ENCODE measurements around the gene CCDC33.
"Not testable (repeated sequence)": the region's sequence is repeated elsewhere in the genome, so short reads cannot be mapped to it uniquely, and the experiment has no call there.

CCDC33 gene

GRCh38 chr15:74357514-74357913, 121.4 kb downstream of the CCDC33 start:
- not testable (repeated sequence) for DNase-seq (ENCODE audit: low spot score); FAIRE-seq

- FAIRE-seq; DNase-seq (ENCODE audit: low spot score): not testable (repeated sequence)
Observed at GRCh38 chr15:74359376-74359775, 123.2 kb downstream of the CCDC33 start.

GRCh38 chr15:74360855-74361254, 124.7 kb downstream of the CCDC33 start:
- not testable (repeated sequence) for DNase-seq (ENCODE audit: low spot score); FAIRE-seq

GRCh38 chr15:74362482-74362881, 126.4 kb downstream of the CCDC33 start:
- DNase-seq (ENCODE audit: low spot score), result no peak
- no peak for FAIRE-seq

GRCh38 chr15:74364936-74365597, 128.9 kb downstream of the CCDC33 start:
- no peak for DNase-seq (ENCODE audit: low spot score)
- FAIRE-seq, result no peak

- FAIRE-seq (no peak), DNase-seq (ENCODE audit: low spot score) (peak; percentile 44)
Observed at GRCh38 chr15:74365598-74366445, 129.7 kb downstream of the CCDC33 start.

- DNase-seq (ENCODE audit: low spot score) (no peak), FAIRE-seq (no peak)
Observed at GRCh38 chr15:74367296-74367854, 131.2 kb downstream of the CCDC33 start, which contains the start of gene CYP11A1. Gene CYP11A1, minus strand, starts transcription at chr15:74367646. Its CDS starts 61 bp downstream, at chr15:74367585.

GRCh38 chr15:74368121-74368520, 132.0 kb downstream of the CCDC33 start:
- DNase-seq (ENCODE audit: low spot score), result no peak
- FAIRE-seq, result no peak

- FAIRE-seq, result no peak
- DNase-seq (ENCODE audit: low spot score), result no peak
Observed at GRCh38 chr15:74369084-74369745, 133.1 kb downstream of the CCDC33 start.

- DNase-seq (ENCODE audit: low spot score) (no peak), FAIRE-seq (no peak)
Observed at GRCh38 chr15:74369756-74370155, 133.6 kb downstream of the CCDC33 start.

GRCh38 chr15:74370471-74370870, 134.3 kb downstream of the CCDC33 start:
- FAIRE-seq (no peak), DNase-seq (ENCODE audit: low spot score) (no peak)

- FAIRE-seq (no peak), DNase-seq (ENCODE audit: low spot score) (no peak)
Observed at GRCh38 chr15:74373056-74373650, 137.0 kb downstream of the CCDC33 start.

GRCh38 chr15:74373731-74374647, 137.9 kb downstream of the CCDC33 start:
- DNase-seq (ENCODE audit: low spot score), result peak; percentile 95
- FAIRE-seq, result no peak

GRCh38 chr15:74374648-74375302, 138.6 kb downstream of the CCDC33 start:
- no peak for DNase-seq (ENCODE audit: low spot score)
- no peak for FAIRE-seq

- FAIRE-seq (no peak), DNase-seq (ENCODE audit: low spot score) (peak; percentile 66)
Observed at GRCh38 chr15:74375303-74375693, 139.2 kb downstream of the CCDC33 start.

GRCh38 chr15:74376226-74376625, 140.1 kb downstream of the CCDC33 start:
- FAIRE-seq (no peak), DNase-seq (ENCODE audit: low spot score) (no peak)

- DNase-seq (ENCODE audit: low spot score), result no peak
- no peak for FAIRE-seq
Observed at GRCh38 chr15:74376825-74377581, 140.9 kb downstream of the CCDC33 start.

GRCh38 chr15:74377831-74378766, 142.0 kb downstream of the CCDC33 start:
- no peak for FAIRE-seq
- DNase-seq (ENCODE audit: low spot score), result no peak
